AG09319 (cell line): ENCODE data around the gene SYT12.

Experiments used
- DNase-seq: peaks from one replicate; pipeline ENCODE4 v3.0.0-alpha.2; 2010; ENCODE audit warnings: low read depth; ENCODE audit errors: extremely low read depth
- TF ChIP-seq, protein P1 (sequence below): IDR thresholded peaks from 2 replicates; pipeline ENCODE4 v1.5.1; 2011; ENCODE audit warnings: low read depth, mild to moderate bottlenecking, inconsistent platforms, low read length, moderate library complexity

Gene SYT12

DNA sequence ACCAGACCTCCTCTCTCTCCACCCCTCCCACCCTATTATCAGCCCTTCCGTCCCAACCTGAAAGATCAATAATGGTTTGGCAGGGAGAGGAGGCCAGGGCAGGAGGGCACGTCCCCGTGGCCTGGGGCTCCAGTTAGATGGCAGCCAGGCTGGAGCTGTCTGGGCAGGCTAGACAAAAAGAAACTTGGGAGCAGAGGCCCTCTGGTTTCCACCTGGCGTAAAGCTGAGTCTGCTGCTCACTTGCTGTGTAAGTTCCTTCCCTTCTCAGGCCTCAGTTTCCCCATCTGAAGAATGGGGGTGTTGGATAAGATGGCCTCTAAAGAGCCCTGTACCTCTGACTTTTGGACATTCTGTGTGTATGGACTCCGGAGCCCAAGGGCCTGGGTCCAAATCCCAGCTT lies 30.0 kb downstream of the SYT12 start:
- TF ChIP-seq, protein P1, sequence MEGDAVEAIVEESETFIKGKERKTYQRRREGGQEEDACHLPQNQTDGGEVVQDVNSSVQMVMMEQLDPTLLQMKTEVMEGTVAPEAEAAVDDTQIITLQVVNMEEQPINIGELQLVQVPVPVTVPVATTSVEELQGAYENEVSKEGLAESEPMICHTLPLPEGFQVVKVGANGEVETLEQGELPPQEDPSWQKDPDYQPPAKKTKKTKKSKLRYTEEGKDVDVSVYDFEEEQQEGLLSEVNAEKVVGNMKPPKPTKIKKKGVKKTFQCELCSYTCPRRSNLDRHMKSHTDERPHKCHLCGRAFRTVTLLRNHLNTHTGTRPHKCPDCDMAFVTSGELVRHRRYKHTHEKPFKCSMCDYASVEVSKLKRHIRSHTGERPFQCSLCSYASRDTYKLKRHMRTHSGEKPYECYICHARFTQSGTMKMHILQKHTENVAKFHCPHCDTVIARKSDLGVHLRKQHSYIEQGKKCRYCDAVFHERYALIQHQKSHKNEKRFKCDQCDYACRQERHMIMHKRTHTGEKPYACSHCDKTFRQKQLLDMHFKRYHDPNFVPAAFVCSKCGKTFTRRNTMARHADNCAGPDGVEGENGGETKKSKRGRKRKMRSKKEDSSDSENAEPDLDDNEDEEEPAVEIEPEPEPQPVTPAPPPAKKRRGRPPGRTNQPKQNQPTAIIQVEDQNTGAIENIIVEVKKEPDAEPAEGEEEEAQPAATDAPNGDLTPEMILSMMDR = no peak
- DNase-seq = no peak

DNA sequence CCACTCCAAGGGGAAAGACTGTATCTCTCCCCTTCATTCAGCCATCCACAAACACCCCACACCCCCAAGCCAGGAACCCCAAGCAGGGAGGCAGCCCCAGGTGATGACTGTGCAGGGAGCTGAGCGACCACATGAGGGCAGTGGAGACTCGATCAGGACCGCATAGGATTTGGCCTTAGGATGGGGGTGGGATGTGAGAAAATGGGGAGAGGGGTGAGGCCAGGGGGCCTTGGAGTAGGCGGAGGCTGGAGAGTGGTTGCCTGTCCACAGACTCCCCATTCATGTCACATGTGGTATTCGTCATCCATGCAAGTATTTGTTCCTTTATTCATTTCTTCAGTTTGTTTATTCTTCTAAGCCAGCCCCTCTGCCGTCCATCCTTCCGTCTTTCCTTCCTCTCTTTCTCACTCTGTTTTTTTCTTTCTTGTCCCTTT lies 31.0 kb downstream of the SYT12 start:
- DNase-seq = no peak

DNA sequence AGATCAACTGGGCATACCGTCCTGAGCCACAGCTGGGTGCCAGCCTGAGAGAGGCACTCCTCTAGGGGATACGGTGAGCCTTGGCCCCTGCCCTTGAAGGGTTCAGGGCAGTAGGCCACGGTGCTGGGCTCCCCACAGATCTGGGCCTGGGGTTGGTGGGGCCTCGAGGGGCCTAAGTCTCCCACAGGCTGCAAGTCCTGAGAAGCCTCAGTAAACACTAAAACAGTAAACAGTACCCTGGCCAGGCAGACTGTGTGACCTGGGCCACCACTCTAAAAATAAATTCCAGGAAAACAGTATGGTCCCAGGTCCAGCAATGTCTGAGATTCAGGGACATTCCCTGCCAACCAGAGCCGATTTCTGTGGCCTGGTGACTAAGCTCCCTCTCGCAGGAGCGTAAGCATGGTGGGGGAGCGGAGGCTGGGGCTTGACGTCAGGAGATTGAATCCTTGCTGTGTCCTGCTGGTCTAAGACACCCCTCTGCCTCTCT lies 31.5 kb downstream of the SYT12 start:
- no peak for DNase-seq
- TF ChIP-seq, protein P1 = no peak

More for the DNA sequence above, 31.0 kb downstream of the SYT12 start:
- TF ChIP-seq, protein P1 = peak; percentile 91

DNA sequence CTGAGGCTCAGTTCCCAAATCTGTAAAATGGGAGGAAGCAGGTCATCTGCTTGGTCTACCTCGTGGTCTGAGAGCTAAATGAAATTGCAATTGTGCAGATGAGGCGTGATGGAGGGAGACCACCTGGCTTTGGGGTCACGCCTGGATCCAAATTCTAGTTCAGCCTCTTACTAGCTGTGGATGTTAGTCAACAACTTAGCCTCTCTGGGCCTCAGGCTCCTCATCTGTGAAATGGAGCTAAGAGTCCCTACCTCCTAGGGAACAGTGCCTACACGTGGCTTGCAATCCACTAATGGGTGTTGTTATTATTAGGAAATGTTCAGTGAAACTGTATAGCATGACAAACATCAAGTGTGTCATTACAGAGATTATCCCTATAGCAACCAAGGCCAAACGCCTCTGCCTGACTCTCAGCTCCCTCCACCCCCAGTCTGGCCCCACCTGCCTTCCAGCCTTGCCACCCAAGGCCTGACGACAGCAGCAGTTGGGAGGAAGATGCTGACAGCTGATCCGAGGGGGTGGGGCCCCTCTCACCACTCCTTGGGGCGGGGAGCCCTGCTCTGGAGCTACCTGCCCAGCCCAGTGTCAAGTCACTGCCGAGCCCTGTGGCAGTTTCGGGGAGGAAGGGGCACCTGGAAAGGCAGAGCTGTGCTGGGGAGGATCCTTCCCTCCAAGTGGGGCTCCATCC lies 32.0 kb downstream of the SYT12 start:
- peak; percentile 48 for DNase-seq
- TF ChIP-seq, protein P1 = no peak

DNA sequence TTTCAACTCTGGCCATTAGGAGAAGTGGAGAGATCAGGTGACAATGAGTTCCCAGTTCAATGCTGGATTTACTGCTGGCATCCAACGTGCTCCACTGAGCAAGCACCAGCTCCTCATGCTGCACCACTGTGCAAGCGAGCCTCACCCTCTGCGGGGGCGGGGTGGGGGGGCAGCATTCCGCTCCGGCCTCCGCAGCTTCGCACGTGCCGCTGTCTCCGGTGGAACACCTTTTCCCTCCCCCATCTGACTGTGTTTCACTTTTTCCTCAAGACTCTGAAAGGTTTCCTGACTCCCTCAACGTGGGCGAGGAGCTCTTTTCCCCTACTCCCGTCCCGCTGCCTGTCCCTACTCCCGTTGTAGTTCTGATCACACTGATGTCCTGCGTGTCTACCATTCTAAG lies 32.9 kb downstream of the SYT12 start:
- TF ChIP-seq, protein P1 = no peak
- DNase-seq = no peak

DNA sequence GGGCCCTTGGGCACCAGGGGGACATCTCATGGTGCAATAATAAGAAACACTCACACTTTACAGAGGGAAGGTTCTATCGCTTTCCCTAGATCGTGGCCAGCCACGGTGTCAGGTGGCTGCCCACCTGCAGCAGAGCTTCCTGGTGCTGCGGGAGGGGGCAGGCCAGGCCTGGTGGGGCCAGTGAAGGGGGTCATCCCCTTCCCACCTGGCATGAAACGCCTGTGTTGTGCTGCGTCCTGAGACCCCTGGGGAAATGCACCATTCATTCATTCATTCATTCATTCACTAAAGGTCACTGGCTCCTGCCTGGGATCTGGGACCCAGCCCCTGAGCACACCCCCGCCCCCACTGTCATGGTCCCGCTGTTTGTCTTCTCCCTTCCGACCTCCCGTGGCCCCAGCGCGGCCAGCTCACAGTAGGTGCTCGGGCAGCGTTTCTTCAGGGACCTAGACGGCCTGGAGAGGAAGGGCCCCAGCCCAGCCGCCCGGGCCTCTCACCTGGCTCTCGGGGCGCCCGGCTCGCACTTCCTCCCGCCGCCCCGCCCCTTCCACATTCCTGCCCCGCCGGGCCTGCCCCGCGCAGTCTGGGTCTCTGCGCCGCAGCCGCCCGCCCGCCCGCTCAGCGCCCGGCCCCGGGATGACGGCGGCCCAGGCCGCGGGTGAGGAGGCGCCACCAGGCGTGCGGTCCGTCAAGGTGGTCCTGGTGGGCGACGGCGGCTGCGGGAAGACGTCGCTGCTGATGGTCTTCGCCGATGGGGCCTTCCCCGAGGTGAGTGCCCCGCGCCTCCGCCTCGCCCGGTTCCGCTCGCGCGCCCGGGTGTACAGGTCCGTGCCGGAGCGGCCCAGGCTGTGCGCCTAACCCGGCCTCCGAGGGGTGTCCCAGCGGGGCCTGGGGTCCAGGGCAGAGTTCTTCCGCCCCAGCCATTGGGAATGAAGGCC lies 33.6 kb downstream of the SYT12 start, which contains the start of gene RHOD:
Gene RHOD, plus strand, starts transcription at position 581 of the 938 bp plus-strand sequence. Its CDS starts 56 bp downstream, at position 637.
- no peak for DNase-seq
- TF ChIP-seq, protein P1 = no peak
